Measurements from ENCODE around the gene CDH8. TPM values are rescaled to one million over a fixed set of nuclear protein-coding genes. Genes with fewer than 3 reads are reported as not detected.
"Not testable (repeated sequence)": the region's sequence is repeated elsewhere in the genome, so short reads cannot be mapped to it uniquely, and the experiment has no call there.

The CDH8 gene
- total RNA-seq, 1 experiment from 2014 or later, result 5.7 TPM

GRCh38 chr16:61791464-61791863 is 244.8 kb downstream of the CDH8 start:
- ChIA-PET POLR2A (ENCODE audit: unreplicated experiment) (no interaction called here), CTCF (no interaction called here)
- peak overlapping the region; percentile 98 for H3K27ac ChIP-seq (ENCODE audit: low read length)
- no peaks in the 10 kb centered on the region for H3K9me2 ChIP-seq (replicated peaks; ENCODE audit: low read length)
- DNase-seq (no peak), ATAC-seq (no peak)
- H3K9me3 ChIP-seq (ENCODE audit: low read length), result no peaks in the 10 kb centered on the region
- peaks cover 26% of the 10 kb centered on the region for H3K4me1 ChIP-seq (ENCODE audit: insufficient read depth, low read length)
- H2AFZ ChIP-seq (ENCODE audit: low read length), result no peak overlapping the region
- BruUV-seq (replicated peaks), result no TSS peak
- H3F3A ChIP-seq (ENCODE audit: low read length, unreplicated experiment), result peaks cover 7% of the 10 kb centered on the region
- peak overlapping the region; percentile 69 for H3K4me2 ChIP-seq (ENCODE audit: low read length)
- no peaks in the 10 kb centered on the region for H3K36me3 ChIP-seq (ENCODE audit: low read depth, low read length)
- TF ChIP-seq EZH2 (IDR thresholded peaks at IDR 0.05; ENCODE audit: low read length, unreplicated experiment) (no peak), EZH2phosphoT487 (IDR thresholded peaks at IDR 0.05; ENCODE audit: borderline replicate concordance, low read length) (no peak)
- no peaks in the 10 kb centered on the region for H4K20me1 ChIP-seq (ENCODE audit: low read length)
- intact Hi-C loops (cut with micrococcal nuclease), result loop anchor here (10.0 kb wide), 2 partner anchors 127 to 253 kb away; no protein-coding TSS in a partner anchor
- peak overlapping the region; percentile 67 for H3K9ac ChIP-seq (ENCODE audit: low read length)
- peak overlapping the region; percentile 23; the same call in 1 of the 2 replicates for H3K4me3 ChIP-seq (ENCODE audit: low read length)
- H3K27me3 ChIP-seq (ENCODE audit: low read length), result no peaks in the 10 kb centered on the region
- H3K79me2 ChIP-seq (ENCODE audit: low read length), result no peaks in the 10 kb centered on the region

- H3K79me2 ChIP-seq (ENCODE audit: low read length); H4K20me1 ChIP-seq (ENCODE audit: low read length); H3K9ac ChIP-seq (ENCODE audit: low read length); H3K9me2 ChIP-seq (replicated peaks; ENCODE audit: low read length); H3K36me3 ChIP-seq (ENCODE audit: low read depth, low read length); CTCF ChIA-PET; H3F3A ChIP-seq (ENCODE audit: low read length, unreplicated experiment); H3K4me3 ChIP-seq (ENCODE audit: low read length); H2AFZ ChIP-seq (ENCODE audit: low read length); DNase-seq; ATAC-seq; BruUV-seq (replicated peaks); H3K9me3 ChIP-seq (ENCODE audit: low read length); H3K27ac ChIP-seq (ENCODE audit: low read length); intact Hi-C loops (cut with micrococcal nuclease); H3K27me3 ChIP-seq (ENCODE audit: low read length); H3K4me1 ChIP-seq (ENCODE audit: insufficient read depth, low read length); H3K4me2 ChIP-seq (ENCODE audit: low read length); POLR2A ChIA-PET (ENCODE audit: unreplicated experiment): not testable (repeated sequence)
Measured at GRCh38 chr16:61781855-61782254, 254.4 kb downstream of the CDH8 start.

- H3K36me3 ChIP-seq (ENCODE audit: low read depth, low read length), result no peaks in the 10 kb centered on the region
- H3K4me3 ChIP-seq (ENCODE audit: low read length), result no peak overlapping the region
- ChIA-PET CTCF (no interaction called here), POLR2A (ENCODE audit: unreplicated experiment) (no interaction called here)
- intact Hi-C loops (cut with micrococcal nuclease), result no loop called here
- ATAC-seq (no peak), DNase-seq (no peak)
- no peaks in the 10 kb centered on the region for H3K9me2 ChIP-seq (replicated peaks; ENCODE audit: low read length)
- TF ChIP-seq EZH2 (IDR thresholded peaks at IDR 0.05; ENCODE audit: low read length, unreplicated experiment), result no peak
- TF ChIP-seq CTCF (conservative IDR thresholded peaks at IDR 0.05; ENCODE audit: low read depth, low read length), result no peak
- no peak for TF ChIP-seq EZH2phosphoT487 (IDR thresholded peaks at IDR 0.05; ENCODE audit: borderline replicate concordance, low read length)
- BruUV-seq (replicated peaks), result no TSS peak
- H4K20me1 ChIP-seq (ENCODE audit: low read length), result no peaks in the 10 kb centered on the region
- H2AFZ ChIP-seq (ENCODE audit: low read length), result no peak overlapping the region
- H3K4me2 ChIP-seq (ENCODE audit: low read length), result no peak overlapping the region
- no peak overlapping the region for H3K9ac ChIP-seq (ENCODE audit: low read length)
- H3F3A ChIP-seq (ENCODE audit: low read length, unreplicated experiment), result no peaks in the 10 kb centered on the region
- no peaks in the 10 kb centered on the region for H3K4me1 ChIP-seq (ENCODE audit: insufficient read depth, low read length)
- H3K9me3 ChIP-seq (ENCODE audit: low read length), result no peaks in the 10 kb centered on the region
- no peaks in the 10 kb centered on the region for H3K79me2 ChIP-seq (ENCODE audit: low read length)
- H3K27ac ChIP-seq (ENCODE audit: low read length), result no peak overlapping the region
- H3K27me3 ChIP-seq (ENCODE audit: low read length), result no peaks in the 10 kb centered on the region
Measured at GRCh38 chr16:61780161-61780560, 256.1 kb downstream of the CDH8 start.

GRCh38 chr16:61770301-61770700 is 265.9 kb downstream of the CDH8 start:
- intact Hi-C loops (cut with micrococcal nuclease), result no loop called here
- no peaks in the 10 kb centered on the region for H3K4me1 ChIP-seq (ENCODE audit: insufficient read depth, low read length)
- no peaks in the 10 kb centered on the region for H3K9me2 ChIP-seq (replicated peaks; ENCODE audit: low read length)
- H3K27ac ChIP-seq (ENCODE audit: low read length), result no peak overlapping the region
- ATAC-seq (no peak), DNase-seq (no peak)
- no TSS peak for BruUV-seq (replicated peaks)
- H2AFZ ChIP-seq (ENCODE audit: low read length), result no peak overlapping the region
- POLR2A ChIA-PET (ENCODE audit: unreplicated experiment), result no interaction called here
- CTCF ChIA-PET, result no interaction called here
- H3K9me3 ChIP-seq (ENCODE audit: low read length), result no peaks in the 10 kb centered on the region
- H3K79me2 ChIP-seq (ENCODE audit: low read length), result no peaks in the 10 kb centered on the region
- H3K27me3 ChIP-seq (ENCODE audit: low read length), result no peaks in the 10 kb centered on the region
- no peak overlapping the region for H3K4me2 ChIP-seq (ENCODE audit: low read length)
- H3K36me3 ChIP-seq (ENCODE audit: low read depth, low read length), result no peaks in the 10 kb centered on the region
- no peaks in the 10 kb centered on the region for H4K20me1 ChIP-seq (ENCODE audit: low read length)
- H3K4me3 ChIP-seq (ENCODE audit: low read length), result no peak overlapping the region
- TF ChIP-seq EZH2phosphoT487 (IDR thresholded peaks at IDR 0.05; ENCODE audit: borderline replicate concordance, low read length) (no peak), EZH2 (IDR thresholded peaks at IDR 0.05; ENCODE audit: low read length, unreplicated experiment) (no peak), CTCF (conservative IDR thresholded peaks at IDR 0.05; ENCODE audit: low read depth, low read length) (no peak)
- H3F3A ChIP-seq (ENCODE audit: low read length, unreplicated experiment), result no peaks in the 10 kb centered on the region
- no peak overlapping the region for H3K9ac ChIP-seq (ENCODE audit: low read length)

All from PC-3 (cell line).